ENCODE data around the gene MORN4.
A peak's percentile ranks its signal among the peaks of the same experiment; 100 is the strongest.
"Not testable (repeated sequence)": the region's sequence is repeated elsewhere in the genome, so short reads cannot be mapped to it uniquely, and the experiment has no call there.

Gene MORN4

DNA sequence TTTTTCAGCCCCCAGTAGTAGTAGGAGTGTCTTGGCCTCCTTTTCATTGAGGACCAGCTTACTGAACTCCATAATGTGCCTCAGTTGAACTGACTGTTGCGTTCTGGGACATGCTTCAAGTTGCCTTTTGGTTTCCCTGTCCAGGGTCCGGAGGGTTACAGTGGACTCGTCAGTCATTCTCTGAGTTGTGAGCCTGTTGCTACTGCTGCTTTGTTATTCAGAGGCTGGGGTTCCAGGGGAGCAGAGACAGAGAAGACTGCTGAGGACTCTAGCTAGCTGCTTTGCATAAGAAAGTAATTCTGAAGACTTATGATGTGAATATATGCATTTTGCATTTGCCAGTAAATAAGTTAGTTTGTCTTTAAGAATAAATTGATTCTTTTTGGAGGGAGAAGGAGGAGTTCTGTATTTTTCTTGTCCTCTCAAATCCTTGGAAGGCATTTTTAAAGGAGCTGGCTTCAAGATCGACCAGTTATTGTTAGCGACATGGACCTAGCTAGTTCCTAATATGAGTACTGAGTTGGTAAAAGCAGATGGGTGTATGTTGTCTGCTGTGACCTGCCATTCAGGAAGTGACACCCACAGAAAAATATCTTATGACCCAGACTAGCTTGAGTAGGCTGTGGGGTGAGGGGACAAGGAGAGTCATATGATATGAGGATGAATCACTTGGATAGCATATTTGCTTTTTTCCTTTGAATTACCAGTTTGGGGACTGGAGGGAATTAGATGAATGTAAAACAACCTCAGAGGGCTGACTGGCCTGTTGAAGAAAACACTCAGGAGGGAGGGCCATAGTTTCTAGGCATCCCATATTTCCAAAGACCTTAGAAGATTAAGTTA lies 15.5 kb upstream of the MORN4 start:
- H3K9me3 Mint-ChIP-seq: no peaks in the 10 kb centered on the region
- peak overlapping the region; percentile 61 for H3K4me3 Mint-ChIP-seq
- peaks cover 20% of the 10 kb centered on the region for H3K4me1 Mint-ChIP-seq
- no peaks in the 10 kb centered on the region for H3K27me3 Mint-ChIP-seq
- H3K27ac Mint-ChIP-seq: peak overlapping the region; percentile 94
- peak; percentile 99 for ATAC-seq
- peaks cover 23% of the 10 kb centered on the region for H3K36me3 Mint-ChIP-seq

DNA sequence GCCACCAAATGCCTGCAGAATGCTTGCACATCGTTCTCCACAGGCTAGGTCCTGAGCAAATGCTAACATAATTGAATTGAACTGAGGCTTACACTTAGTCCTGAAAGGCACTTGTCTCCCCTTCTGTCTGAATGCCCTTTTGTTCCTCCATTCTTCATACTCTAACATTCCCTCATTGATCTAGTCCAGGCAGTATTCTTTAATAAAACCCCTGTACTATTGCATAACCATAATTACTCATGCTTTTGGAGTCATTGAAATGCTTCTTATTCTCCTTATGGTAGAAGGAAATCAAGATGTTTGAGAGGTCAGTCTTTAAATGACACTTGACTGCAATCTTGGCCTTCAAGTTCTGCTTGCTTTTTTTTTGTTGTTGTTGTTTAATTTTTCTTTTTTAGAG lies 14.3 kb upstream of the MORN4 start:
- no peak overlapping the region for H3K4me3 Mint-ChIP-seq
- no peaks in the 10 kb centered on the region for H3K27me3 Mint-ChIP-seq
- peaks cover 20% of the 10 kb centered on the region for H3K36me3 Mint-ChIP-seq
- H3K27ac Mint-ChIP-seq: peak overlapping the region; percentile 94
- peaks cover 32% of the 10 kb centered on the region for H3K4me1 Mint-ChIP-seq
- H3K9me3 Mint-ChIP-seq: no peaks in the 10 kb centered on the region
- no peak for ATAC-seq

GRCh38 chr10:97644936-97645335 lies 11.6 kb upstream of the MORN4 start:
- H3K27me3 Mint-ChIP-seq: no peaks in the 10 kb centered on the region
- peaks cover 47% of the 10 kb centered on the region for H3K4me1 Mint-ChIP-seq
- H3K4me3 Mint-ChIP-seq: no peak overlapping the region

DNA sequence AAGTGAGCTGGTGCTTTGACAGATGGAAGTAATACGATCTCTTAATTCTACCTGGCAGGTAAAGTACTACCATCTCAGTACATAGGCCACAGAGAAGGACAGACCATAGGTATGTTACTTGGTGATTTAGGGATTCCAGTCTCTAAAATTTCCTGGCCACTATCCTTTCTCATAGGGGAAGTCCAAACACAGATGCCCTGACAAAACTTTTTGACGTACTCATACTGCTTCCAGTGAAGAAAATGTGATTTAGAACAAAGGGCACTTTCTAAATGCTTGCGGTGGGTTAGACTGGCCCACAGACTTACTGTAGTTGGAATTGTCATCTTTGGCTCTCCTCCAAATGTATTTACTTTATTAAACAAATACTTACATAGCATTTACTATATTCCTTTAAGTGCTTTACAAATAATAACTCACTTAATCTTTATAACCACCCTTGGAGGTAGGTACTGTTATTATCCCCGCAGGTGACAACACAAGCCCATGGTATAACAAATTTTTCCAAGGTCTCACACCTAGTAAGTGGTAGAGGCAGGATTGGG lies 10.2 kb upstream of the MORN4 start:
- H3K4me3 Mint-ChIP-seq: peak overlapping the region; percentile 60

More at GRCh38 chr10:97644936-97645335, 11.6 kb upstream of the MORN4 start:
- H3K9me3 Mint-ChIP-seq: no peaks in the 10 kb centered on the region
- H3K27ac Mint-ChIP-seq: peak overlapping the region; percentile 16
- no peak for ATAC-seq
- peaks cover 21% of the 10 kb centered on the region for H3K36me3 Mint-ChIP-seq

DNA sequence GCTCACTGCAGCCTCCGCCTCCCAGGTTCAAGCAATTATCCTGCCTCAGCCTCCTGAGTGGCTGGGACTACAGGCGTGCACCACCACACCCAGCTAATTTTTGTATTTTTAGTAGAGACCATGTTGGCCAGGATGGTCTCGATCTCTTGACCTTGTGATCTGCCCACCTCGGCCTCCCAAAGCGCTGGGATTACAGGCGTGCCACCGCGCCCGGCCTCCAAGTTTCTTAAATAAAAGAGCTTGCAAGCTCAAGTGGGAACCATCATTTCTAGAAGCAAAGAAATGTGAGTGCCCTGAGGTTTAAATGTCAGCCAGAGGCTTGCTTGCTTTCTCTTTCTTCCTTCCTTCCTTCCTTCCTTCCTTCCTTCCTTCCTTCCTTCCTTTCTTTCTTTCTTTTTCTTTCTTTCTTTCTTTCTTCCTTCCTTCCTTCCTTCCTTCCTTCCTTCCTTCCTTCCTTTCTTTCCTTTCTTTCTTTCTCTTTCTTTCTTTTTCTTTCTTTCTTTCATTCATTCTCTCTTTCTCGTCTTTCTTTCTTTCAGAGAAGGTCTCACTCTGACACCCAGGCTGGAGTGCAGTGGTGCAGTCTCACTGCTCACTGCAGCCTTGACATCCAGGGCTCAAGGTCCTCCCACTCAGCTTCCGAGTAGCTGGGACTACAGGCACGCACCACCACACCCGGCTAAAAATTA lies 9.3 kb upstream of the MORN4 start:
- H3K4me1 Mint-ChIP-seq: peaks cover 31% of the 10 kb centered on the region
- H3K27me3 Mint-ChIP-seq, ATAC-seq, H3K9me3 Mint-ChIP-seq: not testable (repeated sequence)
- H3K36me3 Mint-ChIP-seq: peaks cover 21% of the 10 kb centered on the region
- peak overlapping the region; percentile 91 for H3K4me3 Mint-ChIP-seq
- H3K27ac Mint-ChIP-seq: peak overlapping the region; percentile 40

More for the DNA sequence above, 10.2 kb upstream of the MORN4 start:
- Mint-ChIP-seq H3K27me3 (no peaks in the 10 kb centered on the region), H3K27ac (peak overlapping the region; percentile 40), H3K9me3 (no peaks in the 10 kb centered on the region), H3K36me3 (peaks cover 21% of the 10 kb centered on the region), H3K4me1 (peaks cover 39% of the 10 kb centered on the region)
- no peak for ATAC-seq

DNA sequence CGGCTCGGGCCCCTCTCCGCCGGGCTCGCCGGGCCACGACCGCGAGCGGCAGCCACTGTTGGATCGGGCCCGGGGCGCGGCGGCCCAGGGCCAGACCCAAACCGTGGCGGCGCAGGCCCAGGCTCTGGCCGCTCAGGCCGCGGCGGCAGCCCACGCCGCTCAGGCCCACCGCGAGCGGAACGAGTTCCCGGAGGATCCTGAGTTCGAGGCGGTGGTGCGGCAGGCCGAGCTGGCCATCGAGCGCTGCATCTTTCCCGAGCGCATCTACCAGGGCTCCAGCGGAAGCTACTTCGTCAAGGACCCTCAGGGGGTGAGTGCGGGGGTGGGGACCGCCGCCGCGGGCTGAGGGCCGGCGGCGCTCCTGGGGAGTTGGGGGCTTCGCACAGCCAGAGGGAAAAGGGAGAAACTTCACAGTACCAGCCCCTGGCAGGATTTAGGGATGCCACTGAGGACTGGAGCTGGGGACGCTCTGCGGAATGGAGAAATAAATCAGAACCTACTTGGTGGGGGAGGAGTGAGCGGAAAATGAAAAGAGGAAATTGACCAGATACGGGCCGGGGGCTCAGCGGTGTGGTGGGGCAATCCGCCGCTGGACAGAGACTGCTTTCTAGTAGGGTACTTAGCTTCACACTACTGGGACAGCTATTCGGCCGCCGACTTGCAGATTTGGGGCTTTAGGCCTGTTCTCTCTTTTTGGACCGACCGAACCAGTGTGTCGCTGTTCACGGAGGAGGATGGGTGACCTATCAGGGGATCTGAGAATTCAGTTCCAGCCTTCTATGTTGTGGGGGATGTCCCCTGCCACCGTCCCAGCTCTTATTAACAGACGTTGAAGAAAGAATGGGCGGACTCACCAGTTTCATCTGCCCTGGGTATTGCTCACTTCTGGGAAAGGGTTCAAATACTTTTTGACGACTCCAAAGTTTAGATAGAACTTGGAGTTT lies 7.8 kb upstream of the MORN4 start:
- Mint-ChIP-seq H3K36me3 (peaks cover 21% of the 10 kb centered on the region), H3K4me3 (peak overlapping the region; percentile 91), H3K4me1 (peaks cover 27% of the 10 kb centered on the region), H3K27me3 (no peaks in the 10 kb centered on the region), H3K27ac (peak overlapping the region; percentile 91), H3K9me3 (no peaks in the 10 kb centered on the region)
- ATAC-seq: peak; percentile 46

DNA sequence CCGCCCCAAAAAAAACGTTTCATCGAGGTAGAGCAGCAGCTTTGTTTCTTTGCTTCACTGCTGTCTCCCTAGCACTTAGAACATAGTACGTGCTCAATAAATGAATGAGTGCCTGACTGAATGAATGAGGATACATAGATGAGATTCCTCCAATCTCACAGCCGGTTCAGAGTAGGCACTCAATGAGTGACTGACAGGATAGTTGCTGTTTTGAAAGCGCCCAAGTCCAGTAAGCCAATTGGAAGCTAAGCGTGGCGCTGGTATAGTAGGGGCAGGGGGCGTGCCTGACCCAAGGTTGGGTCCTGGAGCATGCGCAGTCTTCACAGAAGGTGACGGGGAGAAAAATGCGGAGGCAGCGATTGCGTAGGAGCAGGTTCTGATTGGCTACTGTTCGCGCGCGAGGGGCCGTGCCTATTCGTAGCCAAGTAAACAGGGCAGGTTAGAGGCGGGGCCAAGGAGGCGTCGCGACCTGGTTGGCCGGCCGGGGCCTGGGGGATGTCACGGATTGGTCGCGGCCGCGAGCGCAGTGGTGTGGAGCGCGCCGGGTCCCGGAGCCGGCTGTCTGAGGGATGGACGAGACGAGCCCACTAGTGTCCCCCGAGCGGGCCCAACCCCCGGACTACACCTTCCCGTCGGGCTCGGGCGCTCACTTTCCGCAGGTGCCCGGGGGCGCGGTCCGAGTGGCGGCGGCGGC lies 7.0 kb upstream of the MORN4 start, which contains the start of gene PI4K2A:
PI4K2A (plus strand) TSS at position 498 of the 694 bp plus-strand sequence; CDS start at position 570, 72 bp downstream.
- Mint-ChIP-seq H3K36me3 (peaks cover 21% of the 10 kb centered on the region), H3K27me3 (no peaks in the 10 kb centered on the region), H3K9me3 (no peaks in the 10 kb centered on the region), H3K27ac (peak within 1 kb of the TSS; percentile 91), H3K4me1 (peaks cover 27% of the 10 kb centered on the region), H3K4me3 (peak within 1 kb of the TSS; percentile 91)
- peak; percentile 100 for ATAC-seq

DNA sequence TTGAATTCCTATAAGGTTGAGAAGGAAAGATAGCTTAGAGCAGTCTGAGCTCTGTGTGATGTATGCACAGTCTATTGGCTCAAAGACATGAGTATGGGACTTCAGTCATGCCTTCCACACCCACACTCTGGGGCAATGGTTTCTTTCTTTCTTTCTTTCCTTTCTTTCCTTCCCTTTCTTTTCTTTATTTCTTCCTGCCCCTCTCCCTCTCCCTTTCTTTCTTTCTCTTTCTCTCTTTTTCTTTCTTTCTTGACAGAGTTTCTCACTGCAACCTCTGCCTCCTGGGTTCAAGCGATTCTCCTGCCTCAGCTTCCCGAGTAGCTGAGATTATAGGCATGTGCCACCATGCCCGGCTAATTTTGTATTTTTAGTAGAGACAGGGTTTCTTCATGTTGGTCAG lies 5.8 kb upstream of the MORN4 start:
- ATAC-seq, H3K27ac Mint-ChIP-seq, H3K36me3 Mint-ChIP-seq, H3K9me3 Mint-ChIP-seq, H3K27me3 Mint-ChIP-seq, H3K4me3 Mint-ChIP-seq: not testable (repeated sequence)
- H3K4me1 Mint-ChIP-seq: peaks cover 27% of the 10 kb centered on the region

DNA sequence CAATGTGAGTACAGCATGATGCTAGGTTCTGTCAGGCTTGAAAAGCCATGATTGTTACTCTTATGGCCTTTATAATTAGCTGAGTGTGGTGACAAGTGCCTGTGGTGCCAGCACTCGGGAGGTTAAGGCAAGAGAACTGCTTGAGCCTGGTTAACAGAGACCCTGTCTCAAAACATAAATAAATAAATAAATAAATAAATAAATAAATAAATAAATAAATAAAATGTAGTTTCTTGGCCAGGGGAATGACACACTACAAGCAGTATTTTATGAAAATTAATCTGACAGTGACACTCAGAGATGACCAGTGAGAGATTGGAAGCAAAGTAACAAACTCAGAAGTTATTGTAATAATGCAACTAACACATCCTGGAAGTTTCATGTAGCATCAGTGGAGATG lies 2.3 kb upstream of the MORN4 start:
- Mint-ChIP-seq H3K9me3 (no peaks in the 10 kb centered on the region), H3K27ac (no peak overlapping the region), H3K4me1 (peaks cover 16% of the 10 kb centered on the region), H3K36me3 (no peaks in the 10 kb centered on the region), H3K27me3 (no peaks in the 10 kb centered on the region), H3K4me3 (no peak overlapping the region)
- no peak for ATAC-seq

GRCh38 chr10:97633921-97634320 lies 621 bp upstream of the MORN4 start:
- no peaks in the 10 kb centered on the region for H3K36me3 Mint-ChIP-seq
- H3K4me3 Mint-ChIP-seq: peak overlapping the region; percentile 94
- no peaks in the 10 kb centered on the region for H3K27me3 Mint-ChIP-seq
- peaks cover 16% of the 10 kb centered on the region for H3K4me1 Mint-ChIP-seq
- peak overlapping the region; percentile 89 for H3K27ac Mint-ChIP-seq
- no peak for ATAC-seq
- H3K9me3 Mint-ChIP-seq: no peaks in the 10 kb centered on the region

GRCh38 chr10:97631098-97631497 lies 2.2 kb downstream of the MORN4 start:
- Mint-ChIP-seq H3K4me1 (peaks cover 16% of the 10 kb centered on the region), H3K4me3 (no peak overlapping the region), H3K9me3 (no peaks in the 10 kb centered on the region), H3K27ac (no peak overlapping the region), H3K36me3 (no peaks in the 10 kb centered on the region), H3K27me3 (no peaks in the 10 kb centered on the region)
- no peak for ATAC-seq

GRCh38 chr10:97629289-97629688 lies 4.0 kb downstream of the MORN4 start:
- Mint-ChIP-seq H3K27me3 (no peaks in the 10 kb centered on the region), H3K36me3 (no peaks in the 10 kb centered on the region), H3K9me3 (no peaks in the 10 kb centered on the region), H3K4me1 (peaks cover 16% of the 10 kb centered on the region), H3K4me3 (no peak overlapping the region), H3K27ac (no peak overlapping the region)
- ATAC-seq: no peak

GRCh38 chr10:97628228-97628627 lies 5.1 kb downstream of the MORN4 start:
- Mint-ChIP-seq H3K36me3 (no peaks in the 10 kb centered on the region), H3K9me3 (no peaks in the 10 kb centered on the region), H3K4me1 (peaks cover 8% of the 10 kb centered on the region), H3K4me3 (no peak overlapping the region), H3K27me3 (no peaks in the 10 kb centered on the region), H3K27ac (no peak overlapping the region)
- no peak for ATAC-seq

- Mint-ChIP-seq H3K4me1 (peaks cover 3% of the 10 kb centered on the region), H3K9me3 (no peaks in the 10 kb centered on the region), H3K27me3 (no peaks in the 10 kb centered on the region), H3K4me3 (no peak overlapping the region), H3K36me3 (no peaks in the 10 kb centered on the region), H3K27ac (no peak overlapping the region)
- ATAC-seq: no peak
Measured at GRCh38 chr10:97627731-97628130, 5.6 kb downstream of the MORN4 start.

All from stimulated activated memory B cell treated with anti-CD40 and anti-IgM and Interleukin-4, amounts not matched to agents 10 μg/mL and 1 μg/mL and 100 μg/mL, for 72 hours (primary cell).